ENCODE results near the gene RNF150.

- TF ChIP-seq, protein P1, sequence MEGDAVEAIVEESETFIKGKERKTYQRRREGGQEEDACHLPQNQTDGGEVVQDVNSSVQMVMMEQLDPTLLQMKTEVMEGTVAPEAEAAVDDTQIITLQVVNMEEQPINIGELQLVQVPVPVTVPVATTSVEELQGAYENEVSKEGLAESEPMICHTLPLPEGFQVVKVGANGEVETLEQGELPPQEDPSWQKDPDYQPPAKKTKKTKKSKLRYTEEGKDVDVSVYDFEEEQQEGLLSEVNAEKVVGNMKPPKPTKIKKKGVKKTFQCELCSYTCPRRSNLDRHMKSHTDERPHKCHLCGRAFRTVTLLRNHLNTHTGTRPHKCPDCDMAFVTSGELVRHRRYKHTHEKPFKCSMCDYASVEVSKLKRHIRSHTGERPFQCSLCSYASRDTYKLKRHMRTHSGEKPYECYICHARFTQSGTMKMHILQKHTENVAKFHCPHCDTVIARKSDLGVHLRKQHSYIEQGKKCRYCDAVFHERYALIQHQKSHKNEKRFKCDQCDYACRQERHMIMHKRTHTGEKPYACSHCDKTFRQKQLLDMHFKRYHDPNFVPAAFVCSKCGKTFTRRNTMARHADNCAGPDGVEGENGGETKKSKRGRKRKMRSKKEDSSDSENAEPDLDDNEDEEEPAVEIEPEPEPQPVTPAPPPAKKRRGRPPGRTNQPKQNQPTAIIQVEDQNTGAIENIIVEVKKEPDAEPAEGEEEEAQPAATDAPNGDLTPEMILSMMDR (IDR thresholded peaks at IDR 0.05) = no peak
- TF ChIP-seq POLR2AphosphoS5 (IDR thresholded peaks at IDR 0.05) (no peak), POLR2A (IDR thresholded peaks at IDR 0.05) (no peak)
Measured at GRCh38 chr4:140888054-140888453, 245.2 kb downstream of the RNF150 start.

Data from stomach (tissue), 4 donors.